ENCODE results near the gene KCMF1. TPM values are rescaled to one million over a fixed set of nuclear protein-coding genes. Genes with fewer than 3 reads are reported as not detected.

KCMF1 gene
- total and polyA plus RNA-seq, 7 donors = 35.7 to 73.1 (median 44.6) TPM

DNA sequence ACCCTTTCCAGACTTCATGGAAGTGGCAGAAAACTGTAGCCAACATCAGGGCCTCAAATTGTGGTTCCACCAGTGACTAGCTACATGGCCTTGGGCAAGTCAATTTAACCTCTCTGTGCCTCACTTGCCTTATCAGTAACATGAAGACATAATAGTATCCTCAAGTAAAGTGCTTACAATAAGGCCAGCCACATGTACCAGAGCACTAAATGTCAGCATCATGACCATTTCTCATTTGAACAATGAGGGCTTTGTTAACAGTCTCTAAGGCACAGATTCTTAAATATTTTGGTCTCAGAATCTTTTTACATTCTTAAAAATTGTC, 5.8 kb upstream of the KCMF1 start:
- intact Hi-C loops (cut with DNase I) = no loop called here
- H3K4me1 ChIP-seq = peaks cover 0 to 32% (median 21%) of the 10 kb centered on the region in 4 donors
- H3K4me3 ChIP-seq = no peak overlapping the region
- no peaks in the 10 kb centered on the region for H3K27me3 ChIP-seq
- peak; percentile 8 for DNase-seq
- no peak overlapping the region for H3K27ac ChIP-seq
- peaks cover 0 to 8% (median 0%) of the 10 kb centered on the region in 4 donors for H3K36me3 ChIP-seq
- no peaks in the 10 kb centered on the region for H3K9me3 ChIP-seq
- TF ChIP-seq EP300 (IDR thresholded peaks at IDR 0.05) = no peak
- TF ChIP-seq POLR2AphosphoS5 (IDR thresholded peaks at IDR 0.05) = no peak

DNA sequence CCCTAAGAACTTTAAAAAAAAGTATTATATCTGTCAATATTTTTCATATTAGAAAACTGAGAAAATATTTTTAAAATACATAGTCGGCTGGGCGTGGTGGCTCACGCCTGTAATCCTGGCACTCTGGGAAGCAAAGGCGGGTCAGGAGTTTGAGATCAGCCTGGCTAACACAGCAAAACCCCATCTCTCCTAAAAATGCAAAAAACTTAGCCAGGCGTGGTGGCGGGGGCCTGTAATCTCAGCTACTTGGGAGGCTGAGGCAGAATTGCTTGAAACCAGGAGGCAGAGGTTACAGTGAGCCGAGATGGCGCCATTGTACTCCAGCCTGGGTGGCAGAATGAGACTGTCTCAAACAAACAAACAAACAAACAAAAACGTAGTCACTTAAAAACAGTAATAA, 5.1 kb upstream of the KCMF1 start:
- H3K27ac ChIP-seq = peak overlapping the region in 1 of 4 donors; percentile 11
- H3K9me3 ChIP-seq = no peaks in the 10 kb centered on the region
- H3K4me1 ChIP-seq = peaks cover 0 to 32% (median 21%) of the 10 kb centered on the region in 4 donors

DNA sequence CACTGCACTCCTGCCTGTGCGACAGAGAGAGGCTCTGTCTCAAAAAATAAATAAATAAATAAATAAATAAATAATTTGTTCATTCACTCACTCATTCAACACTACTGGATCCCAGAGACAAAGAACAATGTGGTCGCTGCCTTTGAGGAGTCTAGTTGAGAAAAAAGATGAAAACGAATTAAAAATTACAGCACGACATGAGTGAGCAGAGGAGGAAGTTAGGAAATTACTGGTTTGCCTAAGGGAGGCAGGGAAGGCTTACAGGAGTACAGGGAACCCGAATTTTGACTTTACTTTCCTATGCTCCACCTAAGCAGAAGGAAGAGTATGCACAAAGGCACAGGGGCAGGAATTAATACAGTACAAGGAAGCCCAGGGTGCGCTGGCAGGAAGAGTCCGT, 4.2 kb upstream of the KCMF1 start:
- 92 to 93% methylated on average over 7 of the region's 7 CpGs for WGBS, 2 donors
- H3K36me3 ChIP-seq = peaks cover 0 to 8% (median 0%) of the 10 kb centered on the region in 4 donors
- TF ChIP-seq EP300 (IDR thresholded peaks at IDR 0.05) (no peak), POLR2AphosphoS5 (IDR thresholded peaks at IDR 0.05) (no peak), POLR2A (IDR thresholded peaks at IDR 0.05) (no peak)
- TF ChIP-seq, protein P1, sequence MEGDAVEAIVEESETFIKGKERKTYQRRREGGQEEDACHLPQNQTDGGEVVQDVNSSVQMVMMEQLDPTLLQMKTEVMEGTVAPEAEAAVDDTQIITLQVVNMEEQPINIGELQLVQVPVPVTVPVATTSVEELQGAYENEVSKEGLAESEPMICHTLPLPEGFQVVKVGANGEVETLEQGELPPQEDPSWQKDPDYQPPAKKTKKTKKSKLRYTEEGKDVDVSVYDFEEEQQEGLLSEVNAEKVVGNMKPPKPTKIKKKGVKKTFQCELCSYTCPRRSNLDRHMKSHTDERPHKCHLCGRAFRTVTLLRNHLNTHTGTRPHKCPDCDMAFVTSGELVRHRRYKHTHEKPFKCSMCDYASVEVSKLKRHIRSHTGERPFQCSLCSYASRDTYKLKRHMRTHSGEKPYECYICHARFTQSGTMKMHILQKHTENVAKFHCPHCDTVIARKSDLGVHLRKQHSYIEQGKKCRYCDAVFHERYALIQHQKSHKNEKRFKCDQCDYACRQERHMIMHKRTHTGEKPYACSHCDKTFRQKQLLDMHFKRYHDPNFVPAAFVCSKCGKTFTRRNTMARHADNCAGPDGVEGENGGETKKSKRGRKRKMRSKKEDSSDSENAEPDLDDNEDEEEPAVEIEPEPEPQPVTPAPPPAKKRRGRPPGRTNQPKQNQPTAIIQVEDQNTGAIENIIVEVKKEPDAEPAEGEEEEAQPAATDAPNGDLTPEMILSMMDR (IDR thresholded peaks at IDR 0.05) = no peak
- peaks cover 0 to 32% (median 21%) of the 10 kb centered on the region in 4 donors for H3K4me1 ChIP-seq
- intact Hi-C loops (cut with DNase I) = no loop called here
- no peaks in the 10 kb centered on the region for H3K27me3 ChIP-seq
- DNase-seq = peak; percentile 17
- H3K4me3 ChIP-seq = no peak overlapping the region
- no peaks in the 10 kb centered on the region for H3K9me3 ChIP-seq
- H3K27ac ChIP-seq = no peak overlapping the region

More for the DNA sequence above, 5.1 kb upstream of the KCMF1 start:
- Histone ChIP-seq H3K27me3 (no peaks in the 10 kb centered on the region), H3K4me3 (no peak overlapping the region), H3K36me3 (peaks cover 0 to 8% (median 0%) of the 10 kb centered on the region in 4 donors)
- no peak for TF ChIP-seq EP300 (IDR thresholded peaks at IDR 0.05)
- TF ChIP-seq POLR2AphosphoS5 (IDR thresholded peaks at IDR 0.05) = no peak
- TF ChIP-seq POLR2A (IDR thresholded peaks at IDR 0.05) = no peak
- TF ChIP-seq, protein P1 (IDR thresholded peaks at IDR 0.05) = no peak
- DNase-seq = peak; percentile 51
- 89 to 94% methylated on average over 9 of the region's 9 CpGs for WGBS, 2 donors
- intact Hi-C loops (cut with DNase I) = no loop called here

DNA sequence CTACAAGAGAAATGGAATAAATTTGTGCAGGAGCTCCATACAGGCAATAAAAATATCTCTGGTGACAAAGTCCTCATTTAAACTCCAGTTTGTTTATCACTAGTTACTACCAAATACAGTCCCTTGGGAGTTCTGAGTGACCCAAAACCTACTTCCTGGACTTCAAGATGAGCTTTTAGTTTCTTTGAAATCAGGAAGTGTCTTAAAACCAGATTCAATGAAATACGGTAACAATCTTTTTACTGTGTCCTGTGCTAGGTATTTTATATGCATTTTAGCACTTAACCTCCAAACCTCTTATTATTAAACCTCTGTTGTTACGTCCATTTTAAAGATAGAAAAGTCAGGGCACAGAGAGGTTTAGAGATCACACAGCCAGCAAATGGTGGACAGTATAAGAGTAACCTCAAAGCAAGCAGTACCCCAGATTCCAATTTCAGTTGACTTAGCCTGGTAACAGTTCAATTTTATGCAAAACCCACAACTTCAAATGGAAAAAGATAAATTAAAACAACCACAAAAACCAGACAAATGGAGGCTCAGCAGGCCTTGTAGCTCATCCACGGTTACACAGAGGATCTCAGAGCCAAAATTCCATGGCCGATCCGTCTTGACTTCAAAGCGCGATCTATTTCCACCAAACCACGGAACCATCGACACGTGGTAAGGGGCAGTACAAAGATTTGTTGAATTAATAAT, 1.3 kb upstream of the KCMF1 start:
- Histone ChIP-seq H3K27me3 (no peaks in the 10 kb centered on the region), H3K4me1 (peaks cover 0 to 42% (median 34%) of the 10 kb centered on the region in 4 donors), H3K4me3 (peak overlapping the region; percentile 67 to 98 (median 77)), H3K9me3 (no peaks in the 10 kb centered on the region), H3K27ac (peak overlapping the region; percentile 96 to 97 (median 97)), H3K36me3 (peaks cover 0 to 8% (median 0%) of the 10 kb centered on the region in 4 donors)
- WGBS, 2 donors = 1 to 3% methylated on average over 10 of the region's 10 CpGs
- TF ChIP-seq, protein P1 (IDR thresholded peaks at IDR 0.05) = no peak
- TF ChIP-seq EP300 (IDR thresholded peaks at IDR 0.05) (no peak), POLR2A (IDR thresholded peaks at IDR 0.05) (no peak), POLR2AphosphoS5 (IDR thresholded peaks at IDR 0.05) (no peak)
- DNase-seq = peak; percentile 55
- intact Hi-C loops (cut with DNase I) = loop anchor here (1.0 to 2.0 kb wide), 2 partner anchors 64 to 165 kb away; partner anchors contain the start of gene TMSB10

DNA sequence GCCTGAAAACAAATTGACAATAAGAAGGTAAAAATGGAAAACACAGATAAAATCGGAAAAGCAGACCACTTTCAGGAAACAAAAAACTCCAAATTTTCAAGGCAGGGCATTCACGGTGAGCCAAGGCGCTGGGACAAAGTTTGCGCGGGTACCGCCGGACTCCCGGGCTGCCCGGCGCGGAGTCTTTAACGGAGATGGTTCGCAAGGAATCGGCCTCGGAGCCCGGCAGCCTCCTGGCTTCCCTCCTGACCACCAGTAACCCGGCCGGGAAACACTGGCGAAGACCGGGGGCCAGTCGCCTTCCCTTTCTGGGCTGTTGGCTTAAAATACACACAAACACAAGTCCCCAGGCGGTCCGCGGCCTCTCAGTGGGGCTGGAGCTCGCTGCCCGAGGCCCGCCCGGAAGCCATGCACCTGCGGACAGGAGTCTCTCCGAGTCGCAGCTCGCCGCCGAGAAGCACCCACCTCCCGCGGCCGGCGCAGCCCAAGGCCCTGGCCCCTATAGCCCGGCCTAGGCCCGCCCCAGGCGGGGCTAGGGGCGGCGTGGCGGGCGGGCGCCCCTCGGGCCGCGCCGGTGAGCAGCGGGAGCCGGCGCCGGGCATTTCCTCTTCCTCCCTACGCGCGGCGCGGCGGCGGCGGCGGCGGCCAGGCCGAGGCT, 622 bp upstream of the KCMF1 start:
- whole genome bisulfite sequencing, 2 donors = 0 to 1% methylated on average over 65 of the region's 65 CpGs
- H3K9me3 ChIP-seq = no peaks in the 10 kb centered on the region
- peak overlapping the region; percentile 96 to 97 (median 97) for H3K27ac ChIP-seq
- peaks cover 0 to 49% (median 41%) of the 10 kb centered on the region in 4 donors for H3K4me1 ChIP-seq
- intact Hi-C loops (cut with DNase I) = loop anchor here (1.0 to 2.0 kb wide), 2 partner anchors 65 to 164 kb away; partner anchors contain the start of gene TMSB10
- no peak for TF ChIP-seq EP300 (IDR thresholded peaks at IDR 0.05)
- TF ChIP-seq, protein P1 (IDR thresholded peaks at IDR 0.05) = no peak
- peak in 2 of 4 donors; percentile 6 to 48 for TF ChIP-seq POLR2AphosphoS5 (IDR thresholded peaks at IDR 0.05)
- H3K36me3 ChIP-seq = peaks cover 0 to 8% (median 0%) of the 10 kb centered on the region in 4 donors
- peak overlapping the region; percentile 67 to 98 (median 77) for H3K4me3 ChIP-seq
- H3K27me3 ChIP-seq = no peaks in the 10 kb centered on the region
- peak; percentile 83 for DNase-seq

Measured in sigmoid colon (tissue), 7 donors.